Measurements from ENCODE around the gene CLTCL1.

The CLTCL1 gene

GRCh38 chr22:19218541-19219233 lies 72.8 kb downstream of the CLTCL1 start:
- no peak for DNase-seq (ENCODE audit: extremely low read depth, insufficient read length)
- H3K27me3 ChIP-seq (replicated peaks; ENCODE audit: control insufficient read depth, insufficient read depth, low read length), result no peaks in the 10 kb centered on the region
- no peaks in the 10 kb centered on the region for H3K36me3 ChIP-seq (ENCODE audit: control insufficient read depth, insufficient read depth, low read length)
- H3K4me3 ChIP-seq (replicated peaks; ENCODE audit: low read depth, low read length), result no peak overlapping the region
- TF ChIP-seq, protein P1, sequence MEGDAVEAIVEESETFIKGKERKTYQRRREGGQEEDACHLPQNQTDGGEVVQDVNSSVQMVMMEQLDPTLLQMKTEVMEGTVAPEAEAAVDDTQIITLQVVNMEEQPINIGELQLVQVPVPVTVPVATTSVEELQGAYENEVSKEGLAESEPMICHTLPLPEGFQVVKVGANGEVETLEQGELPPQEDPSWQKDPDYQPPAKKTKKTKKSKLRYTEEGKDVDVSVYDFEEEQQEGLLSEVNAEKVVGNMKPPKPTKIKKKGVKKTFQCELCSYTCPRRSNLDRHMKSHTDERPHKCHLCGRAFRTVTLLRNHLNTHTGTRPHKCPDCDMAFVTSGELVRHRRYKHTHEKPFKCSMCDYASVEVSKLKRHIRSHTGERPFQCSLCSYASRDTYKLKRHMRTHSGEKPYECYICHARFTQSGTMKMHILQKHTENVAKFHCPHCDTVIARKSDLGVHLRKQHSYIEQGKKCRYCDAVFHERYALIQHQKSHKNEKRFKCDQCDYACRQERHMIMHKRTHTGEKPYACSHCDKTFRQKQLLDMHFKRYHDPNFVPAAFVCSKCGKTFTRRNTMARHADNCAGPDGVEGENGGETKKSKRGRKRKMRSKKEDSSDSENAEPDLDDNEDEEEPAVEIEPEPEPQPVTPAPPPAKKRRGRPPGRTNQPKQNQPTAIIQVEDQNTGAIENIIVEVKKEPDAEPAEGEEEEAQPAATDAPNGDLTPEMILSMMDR (IDR thresholded peaks at IDR 0.05; ENCODE audit: insufficient read depth, low read length, poor library complexity, severe bottlenecking), result no peak

GRCh38 chr22:19216579-19216978 lies 74.9 kb downstream of the CLTCL1 start:
- TF ChIP-seq, protein P1 (IDR thresholded peaks at IDR 0.05; ENCODE audit: insufficient read depth, low read length, poor library complexity, severe bottlenecking), result no peak
- H3K27me3 ChIP-seq (replicated peaks; ENCODE audit: control insufficient read depth, insufficient read depth, low read length), result no peaks in the 10 kb centered on the region
- H3K4me3 ChIP-seq (replicated peaks; ENCODE audit: low read depth, low read length), result no peak overlapping the region
- no peak for DNase-seq (ENCODE audit: extremely low read depth, insufficient read length)
- H3K36me3 ChIP-seq (ENCODE audit: control insufficient read depth, insufficient read depth, low read length), result no peaks in the 10 kb centered on the region

- Histone ChIP-seq H3K4me3 (replicated peaks; ENCODE audit: low read depth, low read length) (no peak overlapping the region), H3K27me3 (replicated peaks; ENCODE audit: control insufficient read depth, insufficient read depth, low read length) (no peaks in the 10 kb centered on the region), H3K36me3 (ENCODE audit: control insufficient read depth, insufficient read depth, low read length) (no peaks in the 10 kb centered on the region)
- TF ChIP-seq, protein P1 (IDR thresholded peaks at IDR 0.05; ENCODE audit: insufficient read depth, low read length, poor library complexity, severe bottlenecking), result no peak
- no peak for DNase-seq (ENCODE audit: extremely low read depth, insufficient read length)
Observed at GRCh38 chr22:19215360-19215759, 76.2 kb downstream of the CLTCL1 start.

DNA sequence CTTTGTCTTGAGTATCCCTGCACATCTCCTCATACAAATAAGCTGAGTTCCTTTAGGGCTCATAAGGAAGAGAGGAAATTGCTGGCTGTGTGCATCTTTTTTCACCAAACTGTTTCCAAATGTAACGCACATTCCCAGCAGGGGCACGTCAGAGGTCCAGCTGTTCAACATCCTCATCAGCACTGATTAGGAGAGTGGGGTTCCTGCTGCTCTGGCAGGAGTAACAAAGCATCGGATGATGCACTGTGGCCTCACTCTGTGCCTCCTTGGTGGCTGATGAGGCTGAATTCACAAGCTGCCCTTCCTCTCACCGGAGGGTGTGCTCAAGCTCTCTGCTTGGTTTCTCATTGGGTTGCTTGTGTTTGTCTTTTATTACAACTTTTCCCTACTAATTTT lies 77.4 kb downstream of the CLTCL1 start:
- Histone ChIP-seq H3K4me3 (replicated peaks; ENCODE audit: low read depth, low read length) (no peak overlapping the region), H3K36me3 (ENCODE audit: control insufficient read depth, insufficient read depth, low read length) (no peaks in the 10 kb centered on the region), H3K27me3 (replicated peaks; ENCODE audit: control insufficient read depth, insufficient read depth, low read length) (no peaks in the 10 kb centered on the region; the same call in 1 of the 2 replicates)
- TF ChIP-seq, protein P1 (IDR thresholded peaks at IDR 0.05; ENCODE audit: insufficient read depth, low read length, poor library complexity, severe bottlenecking), result no peak
- DNase-seq (ENCODE audit: extremely low read depth, insufficient read length), result no peak

DNA sequence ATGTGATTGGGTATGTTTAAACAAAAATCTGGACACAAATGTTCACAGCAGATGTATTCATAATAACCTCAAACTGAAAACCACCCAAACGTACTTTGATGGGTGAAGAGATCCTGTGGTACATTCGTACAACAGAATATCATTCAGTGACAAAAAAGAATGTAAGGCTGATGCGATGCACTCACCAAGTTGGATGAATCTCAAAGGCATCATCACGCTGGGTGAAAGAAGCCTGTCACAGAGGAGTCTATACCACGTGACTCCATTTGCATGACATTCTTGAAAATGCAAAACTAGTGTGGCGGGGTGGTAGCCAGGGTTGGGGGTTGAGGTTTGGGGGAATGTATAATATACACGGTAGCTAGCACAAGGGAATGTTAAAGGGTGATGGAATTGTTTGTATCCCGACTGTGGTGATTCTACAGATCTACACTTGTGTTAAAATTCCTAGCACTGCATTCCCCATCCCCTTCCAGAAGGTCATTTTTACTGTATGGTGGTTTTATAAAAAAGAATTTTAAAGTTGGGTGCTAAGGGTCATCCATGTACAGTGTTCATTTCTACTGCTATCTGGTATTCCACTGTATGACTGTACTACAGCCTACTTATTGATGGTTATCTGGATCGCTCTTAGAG lies 78.0 kb downstream of the CLTCL1 start:
- no peak overlapping the region for H3K4me3 ChIP-seq (replicated peaks; ENCODE audit: low read depth, low read length)
- TF ChIP-seq, protein P1 (IDR thresholded peaks at IDR 0.05; ENCODE audit: insufficient read depth, low read length, poor library complexity, severe bottlenecking), result no peak
- H3K36me3 ChIP-seq (ENCODE audit: control insufficient read depth, insufficient read depth, low read length), result no peaks in the 10 kb centered on the region
- no peak for DNase-seq (ENCODE audit: extremely low read depth, insufficient read length)
- H3K27me3 ChIP-seq (replicated peaks; ENCODE audit: control insufficient read depth, insufficient read depth, low read length), result no peaks in the 10 kb centered on the region; the same call in 1 of the 2 replicates

All from GM06990 (cell line).